HG02798 (cell line): Measurements from ENCODE around the gene TGOLN2.
"Not testable (repeated sequence)": the region's sequence is repeated elsewhere in the genome, so short reads cannot be mapped to it uniquely, and the experiment has no call there.

Experiments used
- ATAC-seq: cut with Tn5 transposase; IDR thresholded peaks from one replicate; pipeline ENCODE4 v1.9.1; 2021; ENCODE audit warnings: mild to moderate bottlenecking; ENCODE audit not compliant: unreplicated experiment, poor library complexity

TGOLN2 gene

DNA sequence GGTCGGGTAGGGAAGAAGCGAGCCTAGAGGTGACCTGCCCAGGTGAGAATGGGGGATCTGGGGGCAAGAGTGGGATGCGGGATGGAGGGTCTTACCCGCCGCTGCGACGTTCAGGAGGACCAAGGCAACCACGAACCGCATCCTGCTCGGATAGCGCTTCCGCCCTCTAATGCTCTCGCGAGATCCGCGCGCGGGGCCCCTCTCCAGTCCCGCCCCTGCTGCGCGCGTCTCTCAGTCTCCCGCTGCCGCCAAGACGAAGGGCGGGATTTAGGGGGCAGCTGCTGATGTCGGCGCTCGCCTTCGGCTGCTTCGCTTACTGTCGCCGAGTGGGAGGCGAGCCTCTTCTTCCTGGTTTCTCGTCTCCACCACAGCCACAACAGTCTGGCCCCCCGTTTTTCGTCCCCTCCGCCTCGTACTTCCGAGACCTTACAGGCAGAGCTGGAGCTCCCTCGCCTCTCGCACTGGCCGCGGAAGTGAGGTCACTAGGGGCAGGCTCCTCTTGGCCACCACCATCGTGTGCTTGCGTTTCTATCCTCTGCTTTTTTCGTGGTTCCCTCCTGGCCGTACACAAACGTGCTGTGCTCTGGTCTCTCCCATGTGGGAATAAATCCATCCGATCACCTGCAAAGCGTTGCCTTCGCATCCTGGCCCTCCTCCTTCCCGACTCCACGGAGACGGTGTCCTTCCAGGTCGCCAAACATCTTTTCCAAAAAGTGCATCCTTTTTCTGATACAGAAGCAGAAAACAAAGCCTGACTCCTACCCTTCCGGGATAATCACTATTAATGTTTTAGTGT lies at the start of gene TGOLN2:
Gene TGOLN2 (minus strand): TSS at position 168 of the 796 bp plus-strand sequence. CDS start 27 bp downstream, at position 141.
- ATAC-seq = peak; percentile 87

DNA sequence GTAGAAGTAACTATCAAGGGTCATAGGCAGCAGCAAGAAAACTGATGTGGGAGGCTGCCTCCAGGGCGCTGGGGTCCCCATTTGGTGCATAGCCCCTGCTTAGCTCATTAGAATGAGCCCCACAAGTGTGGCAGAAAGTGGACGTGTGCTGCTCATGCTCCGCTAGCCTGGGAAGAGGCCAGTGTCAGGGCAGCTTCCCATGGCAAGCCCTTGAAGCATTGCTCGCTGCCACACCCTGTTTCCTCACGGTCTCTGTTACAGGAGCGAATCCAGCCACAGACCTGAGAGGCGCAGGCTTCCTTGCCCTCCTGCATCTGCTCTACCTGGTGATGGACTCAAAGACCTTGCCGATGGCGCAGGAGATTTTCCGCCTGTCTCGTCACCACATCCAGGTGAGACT lies 49.3 kb upstream of the TGOLN2 start:
- no peak for ATAC-seq

DNA sequence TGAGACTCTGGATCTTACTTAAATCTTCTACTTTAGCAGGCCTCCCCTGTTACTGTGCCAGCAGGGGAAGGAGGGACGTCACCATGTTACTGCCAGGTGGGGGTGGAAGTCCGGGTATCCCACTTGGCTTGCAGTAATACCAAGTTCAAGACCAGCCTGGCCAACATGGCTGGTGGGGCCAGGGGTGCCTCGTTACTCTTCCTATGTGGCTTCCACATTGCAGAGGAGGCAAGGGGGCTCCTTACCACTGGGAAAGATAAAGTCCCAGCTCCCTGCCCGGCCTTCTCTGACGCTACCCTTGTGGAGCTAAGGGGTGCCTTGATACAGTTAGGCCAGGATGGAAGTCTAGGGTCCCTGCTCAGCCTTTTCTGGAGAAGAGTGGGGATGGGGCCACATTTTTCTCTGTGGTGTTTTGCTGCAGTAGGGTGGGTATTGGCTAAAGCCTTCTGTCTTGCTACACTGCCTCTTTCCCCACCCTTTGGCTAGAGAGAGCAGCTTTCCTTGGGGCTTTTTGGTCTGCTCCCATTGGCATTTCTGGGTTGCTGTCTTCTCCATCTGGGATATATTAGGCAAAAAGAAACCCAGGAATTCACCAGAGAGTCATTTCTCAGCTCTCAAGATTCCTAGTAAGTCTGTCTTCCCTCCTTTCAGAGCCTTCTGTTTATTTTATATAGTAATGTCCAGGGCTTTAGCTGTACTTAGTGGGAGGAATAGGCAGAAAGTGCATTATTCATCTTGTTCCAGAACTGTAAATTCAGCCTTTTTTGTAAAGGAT lies 48.7 kb upstream of the TGOLN2 start:
- no peak for ATAC-seq

DNA sequence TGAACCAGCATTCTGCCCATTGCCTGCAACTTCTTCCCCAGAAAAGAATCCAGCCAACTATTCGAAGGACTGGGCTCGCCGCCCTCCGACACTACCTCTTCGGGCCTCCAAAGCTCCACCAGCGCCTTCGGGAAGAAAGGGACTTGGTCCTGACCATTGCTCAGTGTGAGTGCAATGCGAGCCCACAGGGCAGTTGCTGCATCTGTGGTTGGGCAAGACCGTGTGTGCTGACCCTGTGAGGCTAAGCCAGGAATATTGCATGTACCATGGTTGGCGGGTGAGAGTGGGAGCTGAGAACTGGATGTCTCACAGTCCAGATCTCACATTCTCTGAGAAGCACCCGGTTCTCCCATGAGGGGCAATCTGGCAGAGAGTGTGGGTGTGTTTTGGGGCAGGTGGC lies 43.3 kb upstream of the TGOLN2 start:
- ATAC-seq = no peak

DNA sequence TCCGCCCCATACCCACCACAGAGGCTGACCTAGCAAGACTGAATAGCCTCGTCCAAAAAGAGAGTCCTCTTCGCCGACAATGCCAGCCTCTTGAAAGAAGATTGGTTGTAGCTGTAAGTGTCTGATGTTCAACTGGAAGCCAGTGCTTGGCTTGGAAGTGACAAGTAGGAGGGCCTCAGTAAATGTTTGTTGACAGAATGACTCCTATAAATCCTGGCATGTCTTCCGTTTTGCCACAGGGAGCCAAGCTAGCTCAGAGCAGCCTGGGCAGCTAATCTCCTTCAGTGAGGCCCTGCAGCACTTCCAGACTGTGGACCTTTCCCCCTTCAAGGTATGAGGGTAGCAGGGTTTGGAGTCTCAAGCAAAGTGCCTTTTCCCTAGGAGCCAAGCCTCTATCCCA lies 41.7 kb upstream of the TGOLN2 start:
- ATAC-seq = no peak

DNA sequence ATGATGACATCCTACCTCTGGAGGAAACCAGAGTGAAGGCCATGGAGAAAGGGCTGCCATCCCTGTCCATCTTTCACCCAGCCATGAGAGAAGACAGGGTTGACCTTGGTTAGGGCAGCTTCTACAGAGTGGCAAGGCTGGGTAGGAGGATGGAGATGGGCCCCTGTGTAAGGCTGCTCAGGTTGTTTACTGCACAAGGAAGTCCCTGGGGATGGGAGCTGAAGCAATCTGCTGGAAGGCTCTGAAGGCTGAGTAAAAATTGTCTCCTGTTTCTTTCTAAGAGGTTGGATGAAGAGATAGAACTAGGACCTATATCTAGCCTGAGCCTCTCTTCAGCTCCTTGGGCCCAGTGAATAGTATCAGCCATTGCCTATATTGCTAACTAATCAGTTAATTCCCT lies 41.1 kb upstream of the TGOLN2 start:
- ATAC-seq = no peak

DNA sequence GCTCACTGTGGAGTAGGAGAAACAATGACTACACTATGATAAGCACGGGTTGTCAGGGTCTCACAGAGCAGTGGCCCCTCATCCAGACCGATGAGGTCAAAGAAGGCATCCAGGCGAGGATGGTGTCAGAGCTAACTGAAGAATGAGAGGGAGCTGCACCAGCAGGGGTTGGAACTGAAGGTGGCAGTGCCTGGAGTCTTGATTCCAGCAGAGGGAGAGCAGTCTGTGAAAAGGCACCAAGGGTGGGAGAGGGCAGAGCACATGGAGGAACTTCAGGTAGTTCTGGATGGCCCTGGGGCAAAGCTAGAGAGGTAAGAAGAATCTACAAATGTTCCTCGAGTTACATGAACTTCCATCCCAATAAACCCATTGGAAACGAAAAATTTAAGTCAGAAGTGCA lies 39.4 kb upstream of the TGOLN2 start:
- ATAC-seq = no peak

DNA sequence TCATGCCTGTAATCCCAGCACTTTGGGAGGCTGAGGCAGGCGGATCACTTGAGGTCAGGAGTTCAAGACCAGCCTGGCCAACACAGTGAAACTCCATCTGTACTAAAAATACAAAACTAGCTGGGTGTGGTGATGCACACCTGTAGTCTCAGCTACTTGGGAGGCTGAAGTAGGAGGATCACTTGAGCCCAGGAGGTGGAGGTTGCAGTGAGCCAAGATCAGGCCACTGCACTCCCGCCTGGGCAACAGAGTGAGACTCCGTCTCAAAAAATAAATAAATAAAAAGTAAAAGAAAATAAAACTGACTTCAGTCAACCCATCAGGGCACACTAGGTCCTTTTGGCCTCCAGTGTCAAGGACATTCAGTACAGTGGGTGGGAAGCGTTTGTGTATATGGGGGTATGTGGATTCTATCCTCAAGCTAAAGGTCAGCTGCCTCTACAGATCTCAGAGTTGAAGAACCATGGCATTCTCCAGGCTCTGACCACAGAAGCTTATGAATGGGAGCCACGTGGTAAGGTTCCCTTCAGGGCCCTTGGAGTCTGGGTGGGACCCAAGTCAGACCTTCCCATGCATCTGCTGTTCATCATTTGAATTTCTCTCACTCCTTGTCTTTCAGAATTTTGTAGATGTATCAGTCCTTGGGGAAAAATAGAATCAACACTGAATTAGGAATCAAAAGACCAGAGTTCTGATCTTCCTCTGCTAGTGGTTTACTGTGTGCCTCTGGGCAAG lies 35.0 kb upstream of the TGOLN2 start:
- ATAC-seq = not testable (repeated sequence)

DNA sequence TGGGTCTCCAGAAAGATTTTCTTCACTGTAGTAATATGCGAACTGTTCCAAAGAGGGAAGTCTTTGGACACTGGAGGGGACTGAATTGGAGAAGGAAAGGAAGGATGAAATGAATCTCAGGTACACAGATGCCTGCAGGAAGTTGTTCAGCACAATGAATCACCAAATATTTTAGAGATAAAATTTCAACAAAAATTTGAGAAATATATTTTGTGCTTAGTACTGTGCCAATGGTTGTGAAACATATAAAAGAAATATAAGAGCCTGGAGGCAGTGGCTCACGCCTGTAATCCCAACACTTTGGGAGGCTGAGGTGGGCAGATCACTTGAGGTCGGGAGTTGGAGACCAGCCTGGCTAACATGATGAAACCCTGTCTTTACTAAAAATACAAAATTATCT lies 29.9 kb upstream of the TGOLN2 start:
- ATAC-seq = no peak

DNA sequence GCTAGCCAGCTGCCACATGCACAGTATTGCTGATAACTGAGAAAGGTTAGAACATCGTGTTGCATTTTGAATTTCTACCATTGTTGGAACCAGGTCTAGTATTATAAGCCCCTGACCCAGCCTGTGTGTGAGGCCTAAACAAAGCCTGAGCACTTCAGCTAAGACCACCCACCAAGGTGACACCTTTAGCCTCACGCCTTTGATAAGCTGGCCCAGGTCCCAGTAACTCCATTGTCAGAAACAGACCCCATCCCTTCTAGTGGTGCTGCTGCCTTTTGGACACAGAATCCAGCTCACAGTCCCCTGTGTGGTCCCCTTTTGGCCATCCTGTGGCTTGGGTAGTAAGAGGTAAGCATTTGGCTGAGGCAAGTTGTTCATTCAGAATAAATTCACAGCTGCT lies 28.4 kb upstream of the TGOLN2 start:
- no peak for ATAC-seq

DNA sequence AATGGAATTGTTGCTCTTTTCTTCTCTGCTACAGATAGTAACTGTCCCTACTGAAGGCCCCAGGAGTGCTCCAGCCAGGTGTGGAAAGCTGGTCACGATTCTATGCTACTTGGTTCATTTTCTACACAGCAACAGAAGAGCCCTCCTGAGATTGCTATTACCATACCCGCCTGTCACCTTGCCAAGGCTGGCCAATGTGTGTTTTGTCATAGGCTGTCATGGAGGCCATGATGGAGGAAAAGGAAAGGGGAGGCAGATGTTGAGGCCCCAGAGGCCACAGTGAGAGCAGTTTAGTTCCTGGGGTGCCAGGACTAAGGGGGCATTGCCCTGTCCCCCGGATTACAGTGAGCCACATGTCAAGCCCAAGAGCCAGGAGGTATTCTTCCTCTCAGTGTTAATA lies 27.7 kb upstream of the TGOLN2 start:
- no peak for ATAC-seq

DNA sequence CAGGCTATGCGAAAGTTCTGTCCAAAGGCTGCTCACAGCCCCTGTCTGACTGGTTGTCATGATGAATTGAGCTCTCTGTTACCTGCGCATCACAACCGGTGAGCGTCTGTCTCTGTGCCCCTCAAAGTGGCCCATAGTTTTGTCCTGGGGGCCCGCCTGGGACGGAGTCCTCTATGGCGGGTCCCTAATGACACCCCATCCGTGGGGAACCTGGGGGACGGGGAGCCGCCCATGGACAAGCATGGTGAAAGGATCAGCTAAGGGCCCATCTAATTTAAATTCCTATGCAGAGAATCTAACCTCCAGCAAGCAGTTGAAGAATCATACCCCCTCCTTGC lies 27.3 kb upstream of the TGOLN2 start:
- ATAC-seq = no peak

DNA sequence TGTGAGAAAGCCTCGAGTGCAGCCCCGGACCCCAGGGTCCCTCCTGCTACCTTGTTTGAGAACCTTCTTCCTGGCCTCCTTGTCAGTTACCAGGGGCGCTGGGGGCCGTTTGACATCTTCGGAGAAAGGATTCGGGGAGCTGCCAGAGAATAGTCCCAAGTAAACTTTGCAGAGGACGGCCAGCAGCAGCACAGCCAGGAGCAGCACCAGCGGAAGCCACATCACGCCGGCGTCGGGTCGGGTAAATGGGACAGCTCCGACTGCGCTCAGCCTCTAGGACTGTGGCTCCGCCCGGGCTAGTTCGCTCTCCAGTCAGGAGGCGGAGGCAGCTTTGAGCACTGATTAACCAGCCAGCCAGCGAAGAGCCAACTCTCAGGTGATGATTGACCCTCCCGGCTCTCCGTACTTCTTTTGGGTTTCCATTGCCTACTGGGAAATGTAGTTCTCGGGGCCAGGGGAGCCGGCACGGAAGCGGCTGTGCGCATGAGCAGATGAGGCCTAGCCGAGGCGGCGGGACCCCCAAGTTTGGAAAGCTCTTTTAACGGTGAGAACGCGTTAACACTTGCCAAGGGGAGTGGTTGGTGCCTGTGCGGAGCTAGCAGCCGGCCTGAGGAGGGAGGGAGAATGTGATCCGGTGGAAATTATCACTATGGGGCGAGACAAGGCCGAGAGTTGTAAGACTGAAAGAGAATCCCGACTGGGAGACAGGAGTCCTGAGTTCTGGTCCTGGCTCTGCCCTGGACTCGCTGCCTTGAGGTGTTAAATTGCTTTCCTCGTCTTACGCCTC lies 26.7 kb upstream of the TGOLN2 start, which contains the start of the genes ELMOD3 and RETSAT:
Gene ELMOD3 (plus strand): TSS at position 484 of the 787 bp plus-strand sequence. CDS start 2,430 bp downstream, outside the sequence.
Gene RETSAT (minus strand): TSS at position 243 of the 787 bp plus-strand sequence. CDS start 21 bp downstream, at position 222.
- peak; percentile 96 for ATAC-seq

DNA sequence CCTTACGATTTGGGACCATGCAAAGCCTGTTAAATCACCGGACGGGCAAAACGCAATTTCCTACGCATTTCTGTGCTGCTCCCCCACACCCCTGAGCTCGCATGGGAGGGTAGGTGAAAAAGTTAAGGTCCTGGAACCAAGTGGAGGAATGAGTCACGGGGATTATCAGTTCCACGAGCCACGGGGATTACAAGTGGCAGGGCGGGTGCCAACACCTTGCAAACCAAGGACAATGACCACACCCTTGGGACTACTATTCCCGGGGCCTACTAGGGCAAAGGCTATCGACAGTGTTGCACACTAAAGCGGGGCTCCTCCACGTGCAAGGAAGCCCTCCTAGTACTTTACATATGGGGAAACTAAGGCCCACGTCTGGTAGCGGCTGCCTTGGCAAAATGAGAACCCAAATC lies 26.1 kb upstream of the TGOLN2 start:
- peak; percentile 6 for ATAC-seq

DNA sequence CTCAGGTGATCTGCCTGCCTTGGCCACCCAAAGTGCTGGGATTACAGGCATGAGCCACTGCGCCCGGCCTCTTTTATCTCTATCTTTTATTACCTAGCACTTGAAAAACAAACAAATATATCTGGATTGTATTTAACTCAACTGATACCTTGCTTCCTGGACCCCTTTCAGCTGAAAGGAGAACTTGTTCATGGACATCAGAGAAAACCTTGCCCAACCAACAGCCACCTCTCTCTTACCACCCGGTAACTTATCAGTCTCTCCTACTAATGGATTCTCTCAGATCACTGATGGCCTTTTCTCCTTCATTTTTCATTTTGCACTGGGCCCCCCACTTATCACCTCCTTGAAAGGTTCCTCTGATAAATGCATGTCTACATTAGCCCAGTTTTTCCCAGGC lies 19.8 kb upstream of the TGOLN2 start:
- no peak for ATAC-seq

DNA sequence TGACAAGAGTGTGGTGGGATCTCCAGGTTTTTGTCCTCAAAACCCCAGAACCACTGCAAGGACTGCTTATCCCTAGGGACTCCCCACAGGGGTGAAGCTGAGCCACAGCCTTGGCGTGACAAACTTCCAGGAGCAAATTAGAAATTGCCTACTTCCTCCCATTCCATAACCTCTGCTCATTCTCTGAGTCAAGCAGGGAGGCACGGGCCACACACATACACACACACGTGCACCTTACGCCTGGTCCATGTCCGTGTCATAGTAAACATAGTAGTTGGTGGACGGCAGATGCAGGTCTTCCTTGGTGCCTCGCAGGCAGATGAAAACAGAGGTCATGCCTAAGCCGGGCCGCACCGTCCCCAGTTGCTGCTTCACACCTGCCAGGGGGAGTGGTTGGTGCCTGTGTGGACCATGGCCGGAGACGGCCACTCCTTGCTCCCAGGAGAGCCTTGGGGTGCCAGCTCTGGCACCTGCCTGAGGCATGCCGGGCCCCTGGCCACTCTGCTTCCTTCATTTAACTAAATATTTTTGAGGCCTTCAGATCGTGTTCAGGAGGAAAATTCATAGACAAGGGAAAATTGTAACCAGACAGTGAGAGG lies 16.7 kb upstream of the TGOLN2 start:
- ATAC-seq = no peak

DNA sequence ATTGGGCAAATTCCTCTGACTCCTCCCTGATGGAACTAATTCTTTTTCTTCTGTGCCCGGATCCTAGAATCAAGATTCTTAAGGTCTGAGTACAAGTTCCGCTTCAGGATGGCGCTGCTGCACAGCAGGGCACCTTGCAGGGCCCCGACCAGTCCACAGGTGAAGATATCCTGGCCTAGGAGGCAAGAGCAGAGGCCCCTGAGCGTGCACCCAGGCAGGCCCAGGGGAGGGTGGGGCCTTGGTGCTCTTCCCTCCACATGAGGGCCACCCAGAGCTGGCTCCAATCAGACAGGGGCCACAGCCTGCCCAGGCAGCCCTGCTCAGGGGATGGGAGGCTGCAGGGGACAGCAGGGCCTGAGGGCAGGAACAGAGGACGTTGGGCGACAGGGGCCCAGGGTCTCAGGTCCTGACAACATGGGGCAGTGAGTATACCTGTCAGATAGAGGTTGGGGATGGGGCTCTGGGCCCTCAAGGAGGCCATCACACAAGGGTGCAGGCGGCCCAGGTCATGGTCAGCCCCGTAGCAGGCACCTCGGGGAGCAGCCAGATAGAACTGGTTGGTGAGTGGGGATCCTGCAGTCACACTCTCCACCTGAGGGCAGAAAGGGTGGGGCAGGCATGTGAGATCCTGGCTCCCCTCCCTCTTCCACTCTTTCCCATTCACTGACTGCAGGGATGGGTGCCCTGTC lies 15.6 kb upstream of the TGOLN2 start:
- not testable (repeated sequence) for ATAC-seq

DNA sequence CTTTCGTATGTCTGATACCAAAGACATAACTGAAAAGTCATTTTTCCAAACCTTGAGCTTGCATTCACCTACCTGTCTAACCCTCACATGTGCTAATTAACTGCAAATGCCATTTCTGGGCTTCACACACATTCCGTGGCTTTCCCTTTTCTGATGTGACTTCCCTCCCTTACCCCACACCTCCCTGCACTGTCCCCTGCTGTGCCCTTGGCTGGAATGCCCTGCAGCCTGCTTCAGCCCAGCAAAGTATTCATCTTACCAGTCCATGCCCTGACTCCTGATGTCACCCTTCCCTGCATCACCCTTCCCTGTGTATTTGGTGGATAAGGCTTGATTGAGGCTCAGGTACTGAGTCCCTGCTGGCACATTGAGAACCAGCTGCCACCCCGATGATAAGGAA lies 14.4 kb upstream of the TGOLN2 start:
- ATAC-seq = no peak
